D721Med (cell line): Measurements from ENCODE around the gene INAFM1.
"Not testable (repeated sequence)": the region's sequence is repeated elsewhere in the genome, so short reads cannot be mapped to it uniquely, and the experiment has no call there.

Experiments used
- DNase-seq: peaks from one replicate; pipeline ENCODE4 v3.0.0; 2011; ENCODE audit warnings: low spot score; ENCODE audit not compliant: insufficient read length
- FAIRE-seq: peaks from 2 replicates; lab custom pipeline; 2011; peaks lifted over from hg19 to GRCh38; lab: Jason Lieb, UNC
- TF ChIP-seq, protein P1 (sequence below): IDR thresholded peaks from 2 replicates; pipeline ENCODE4 v1.5.1; 2012; ENCODE audit warnings: mild to moderate bottlenecking, control low read depth; ENCODE audit not compliant: insufficient read depth; ENCODE audit errors: missing control alignments

Gene INAFM1

DNA sequence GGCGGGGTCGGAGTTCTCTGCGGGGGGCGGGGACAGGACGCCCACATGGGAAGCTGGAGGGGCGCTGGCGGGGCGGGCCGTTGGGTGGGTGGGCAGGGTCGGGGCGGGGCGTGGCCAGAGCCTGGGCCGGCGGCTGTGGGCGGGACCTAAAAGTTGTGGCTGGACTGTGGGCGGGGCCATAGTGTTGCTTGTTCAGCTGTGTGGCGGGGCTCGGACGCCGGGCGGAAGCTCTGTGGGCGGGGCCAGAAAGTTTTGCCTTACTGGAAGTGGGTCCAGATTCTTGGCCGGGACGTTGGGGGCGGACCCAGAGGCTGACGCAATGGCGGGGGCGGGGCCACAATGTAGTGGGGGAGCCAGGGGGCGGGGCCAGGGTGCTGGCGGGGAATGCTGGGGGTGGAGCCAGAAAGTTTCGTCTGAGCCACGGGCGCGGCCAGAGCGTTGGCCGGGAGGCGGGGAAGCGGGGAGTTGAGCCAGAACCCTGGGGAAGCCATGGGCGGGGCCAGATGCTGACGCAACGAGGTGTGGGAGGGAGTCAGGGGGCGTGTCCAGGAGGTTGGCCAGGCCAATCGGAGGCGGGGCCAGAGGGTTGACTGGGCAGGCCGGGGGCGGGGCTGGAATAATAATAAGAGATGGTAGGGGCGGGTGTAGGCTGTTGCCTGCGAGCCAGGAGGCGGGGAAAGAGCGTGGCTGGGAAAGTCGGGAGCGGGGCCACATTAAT lies 17.8 kb upstream of the INAFM1 start:
- DNase-seq (peak; percentile 91), FAIRE-seq (no peak)
- TF ChIP-seq, protein P1, sequence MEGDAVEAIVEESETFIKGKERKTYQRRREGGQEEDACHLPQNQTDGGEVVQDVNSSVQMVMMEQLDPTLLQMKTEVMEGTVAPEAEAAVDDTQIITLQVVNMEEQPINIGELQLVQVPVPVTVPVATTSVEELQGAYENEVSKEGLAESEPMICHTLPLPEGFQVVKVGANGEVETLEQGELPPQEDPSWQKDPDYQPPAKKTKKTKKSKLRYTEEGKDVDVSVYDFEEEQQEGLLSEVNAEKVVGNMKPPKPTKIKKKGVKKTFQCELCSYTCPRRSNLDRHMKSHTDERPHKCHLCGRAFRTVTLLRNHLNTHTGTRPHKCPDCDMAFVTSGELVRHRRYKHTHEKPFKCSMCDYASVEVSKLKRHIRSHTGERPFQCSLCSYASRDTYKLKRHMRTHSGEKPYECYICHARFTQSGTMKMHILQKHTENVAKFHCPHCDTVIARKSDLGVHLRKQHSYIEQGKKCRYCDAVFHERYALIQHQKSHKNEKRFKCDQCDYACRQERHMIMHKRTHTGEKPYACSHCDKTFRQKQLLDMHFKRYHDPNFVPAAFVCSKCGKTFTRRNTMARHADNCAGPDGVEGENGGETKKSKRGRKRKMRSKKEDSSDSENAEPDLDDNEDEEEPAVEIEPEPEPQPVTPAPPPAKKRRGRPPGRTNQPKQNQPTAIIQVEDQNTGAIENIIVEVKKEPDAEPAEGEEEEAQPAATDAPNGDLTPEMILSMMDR, result no peak

DNA sequence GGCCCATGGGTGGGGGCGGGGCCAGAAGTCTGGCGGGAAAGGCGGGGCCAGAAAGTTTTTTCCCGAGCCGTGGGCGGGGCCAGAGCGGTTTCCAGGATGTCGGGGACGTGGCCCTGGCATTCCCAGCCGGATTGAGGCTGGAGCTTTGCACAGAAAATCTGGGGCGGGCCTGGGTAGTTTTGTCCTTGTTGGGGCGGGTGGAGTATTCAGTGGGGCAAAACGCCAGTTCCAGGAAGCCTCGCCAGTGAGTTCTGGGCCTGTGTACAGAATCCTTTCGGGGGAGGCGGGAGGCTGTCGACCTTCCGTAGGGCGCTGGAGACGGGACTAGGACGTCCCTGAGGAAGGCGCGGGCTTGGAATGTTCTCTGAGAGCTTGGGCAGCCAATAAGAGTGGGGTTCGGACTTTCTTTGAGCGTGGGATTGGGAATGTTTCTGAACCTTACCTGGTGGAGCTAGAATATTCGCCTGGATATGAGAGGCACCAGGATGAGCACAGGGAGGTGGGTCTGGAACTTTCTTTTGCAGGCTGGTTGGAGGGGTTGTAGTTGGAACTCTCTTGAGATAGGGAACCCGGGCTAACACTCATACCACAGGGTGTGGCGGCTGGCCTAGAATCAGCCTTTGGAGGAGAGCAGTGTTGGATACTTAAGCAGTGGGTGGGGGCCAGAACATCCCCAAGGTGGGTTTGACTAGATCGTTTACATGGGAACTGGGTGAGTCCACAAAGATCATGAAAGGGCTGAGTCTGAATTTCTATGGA lies 17.1 kb upstream of the INAFM1 start:
- FAIRE-seq (no peak), DNase-seq (no peak)
- TF ChIP-seq, protein P1, result no peak

DNA sequence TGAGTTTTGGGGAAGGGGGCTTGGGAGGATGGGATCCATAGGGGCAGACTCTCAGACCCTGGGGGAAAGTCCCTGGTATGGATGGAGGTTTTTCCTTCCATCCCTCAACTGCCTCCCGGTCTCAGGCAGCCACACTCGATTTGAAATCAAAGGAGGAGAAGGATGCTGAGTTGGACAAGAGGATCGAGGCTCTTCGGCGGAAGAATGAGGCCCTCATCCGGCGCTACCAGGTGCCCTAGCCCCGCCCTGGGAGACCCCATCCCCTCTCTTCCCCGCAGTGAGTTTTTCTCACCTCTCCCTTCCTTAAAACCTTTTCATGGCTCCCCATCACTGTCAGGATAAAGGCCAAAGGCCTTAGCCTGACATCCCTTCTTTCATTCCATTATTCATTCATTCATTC lies 16.3 kb upstream of the INAFM1 start:
- TF ChIP-seq, protein P1, result no peak
- no peak for DNase-seq
- no peak for FAIRE-seq

DNA sequence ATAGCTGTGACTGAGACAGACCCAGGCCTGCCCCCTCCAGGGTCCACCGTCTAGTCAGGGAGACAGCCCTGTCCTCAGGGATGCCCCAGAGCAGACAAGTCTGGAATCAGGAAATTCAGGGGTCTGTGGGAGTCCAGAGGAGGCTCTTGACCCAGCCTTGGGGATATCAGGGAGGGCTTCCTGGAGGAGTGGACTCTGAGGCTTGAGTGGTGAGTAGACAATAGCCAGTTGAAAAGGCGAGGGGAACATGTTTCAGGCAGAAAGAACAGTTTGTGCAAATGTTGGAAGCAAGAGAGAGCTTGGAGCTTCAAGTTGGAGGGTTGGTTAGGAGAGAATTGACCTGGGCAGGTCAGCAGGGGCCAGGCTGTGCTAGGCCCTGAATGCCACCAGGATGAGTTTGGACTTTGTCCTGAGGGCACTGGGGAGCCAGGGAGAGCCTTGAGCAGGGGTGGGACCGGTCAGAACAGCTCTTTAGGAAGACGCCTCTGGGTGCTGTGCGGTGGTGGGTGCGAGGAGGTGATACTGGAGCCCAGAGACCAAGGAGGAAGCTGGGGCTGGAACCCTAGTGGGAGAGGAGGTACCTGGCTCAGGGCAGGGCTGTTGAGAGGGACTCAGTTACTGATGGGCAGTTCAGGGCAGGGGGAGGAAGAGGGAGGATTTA lies 15.7 kb upstream of the INAFM1 start:
- DNase-seq, result no peak
- TF ChIP-seq, protein P1, result no peak
- FAIRE-seq, result no peak

DNA sequence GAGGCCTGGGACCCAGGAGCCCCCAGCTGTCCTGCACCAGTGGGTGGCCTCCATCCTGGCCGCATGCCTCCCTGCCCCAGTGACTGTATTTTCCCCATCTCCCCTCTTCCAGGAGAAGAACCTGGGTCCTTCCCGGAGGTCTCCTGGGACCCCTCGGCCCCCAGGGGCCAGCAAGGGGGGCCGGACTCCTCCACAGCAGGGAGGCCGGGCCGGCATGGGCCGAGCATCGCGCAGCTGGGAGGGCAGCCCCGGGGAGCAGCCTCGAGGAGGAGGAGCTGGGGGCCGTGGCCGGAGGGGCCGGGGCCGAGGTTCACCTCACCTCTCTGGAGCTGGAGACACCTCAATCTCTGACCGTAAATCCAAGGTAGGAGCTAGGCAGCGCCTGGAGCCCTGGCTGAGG lies 14.2 kb upstream of the INAFM1 start:
- FAIRE-seq, result no peak

DNA sequence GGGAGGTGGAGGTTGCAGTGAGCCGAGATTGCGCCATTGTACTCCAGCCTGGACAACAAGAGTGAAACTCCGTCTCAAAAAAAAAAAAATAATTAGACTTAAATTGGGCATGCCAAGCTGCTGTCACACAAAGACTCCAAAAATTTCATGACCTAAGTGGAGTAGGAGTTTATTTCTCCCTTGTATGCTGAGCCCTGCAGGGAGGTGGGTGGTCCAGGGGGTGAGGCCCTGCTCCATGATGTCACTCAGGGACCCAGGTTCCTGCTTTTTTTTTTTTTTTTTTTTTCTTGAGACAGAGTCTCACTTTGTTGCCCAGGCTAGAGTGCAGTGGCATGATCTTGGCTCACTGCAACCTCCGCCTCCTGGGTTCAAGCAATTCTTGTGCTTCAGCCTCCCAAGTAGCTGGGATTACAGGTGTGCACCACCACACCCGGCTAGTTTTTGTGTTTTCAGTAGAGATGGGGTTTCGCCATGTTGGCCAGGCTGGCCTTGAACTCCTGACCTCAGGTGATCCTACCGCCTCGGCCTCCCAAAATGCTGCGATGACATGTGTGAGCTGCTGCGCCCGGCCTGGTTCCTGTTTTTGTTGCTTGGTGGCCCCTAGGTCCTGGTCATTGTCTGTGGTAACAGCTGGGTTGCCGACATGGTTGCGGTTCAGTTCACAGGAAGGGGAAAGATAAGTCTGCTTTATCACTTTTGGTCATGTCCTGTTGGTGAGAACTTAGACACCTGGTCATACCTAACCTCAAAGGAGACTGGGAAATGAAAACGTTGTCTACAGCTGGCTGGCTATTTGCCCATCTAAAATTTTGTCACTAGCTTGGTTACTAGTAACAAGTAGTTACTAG lies 12.5 kb upstream of the INAFM1 start:
- FAIRE-seq, DNase-seq: not testable (repeated sequence)

More for the DNA sequence above, 14.2 kb upstream of the INAFM1 start:
- TF ChIP-seq, protein P1, result no peak
- no peak for DNase-seq

DNA sequence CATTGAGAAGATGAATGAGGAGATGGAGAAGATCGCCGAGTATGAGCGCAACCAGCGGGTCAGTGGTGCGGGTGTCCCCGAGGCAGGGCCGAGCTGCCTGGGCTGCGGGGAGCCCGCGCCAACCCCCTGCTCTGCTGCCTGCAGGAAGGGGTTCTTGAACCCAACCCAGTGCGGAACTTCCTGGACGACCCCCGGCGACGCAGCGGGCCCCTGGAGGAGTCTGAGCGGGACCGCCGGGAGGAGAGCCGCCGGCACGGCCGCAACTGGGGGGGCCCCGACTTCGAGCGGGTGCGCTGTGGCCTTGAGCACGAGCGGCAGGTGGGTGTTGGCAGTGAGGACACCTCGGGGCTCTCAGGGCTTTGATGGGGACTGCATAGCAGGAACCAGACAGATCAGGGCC lies 10.1 kb upstream of the INAFM1 start:
- no peak for DNase-seq
- TF ChIP-seq, protein P1, result no peak
- no peak for FAIRE-seq
